ENCODE results near the gene TCF25.

DNA sequence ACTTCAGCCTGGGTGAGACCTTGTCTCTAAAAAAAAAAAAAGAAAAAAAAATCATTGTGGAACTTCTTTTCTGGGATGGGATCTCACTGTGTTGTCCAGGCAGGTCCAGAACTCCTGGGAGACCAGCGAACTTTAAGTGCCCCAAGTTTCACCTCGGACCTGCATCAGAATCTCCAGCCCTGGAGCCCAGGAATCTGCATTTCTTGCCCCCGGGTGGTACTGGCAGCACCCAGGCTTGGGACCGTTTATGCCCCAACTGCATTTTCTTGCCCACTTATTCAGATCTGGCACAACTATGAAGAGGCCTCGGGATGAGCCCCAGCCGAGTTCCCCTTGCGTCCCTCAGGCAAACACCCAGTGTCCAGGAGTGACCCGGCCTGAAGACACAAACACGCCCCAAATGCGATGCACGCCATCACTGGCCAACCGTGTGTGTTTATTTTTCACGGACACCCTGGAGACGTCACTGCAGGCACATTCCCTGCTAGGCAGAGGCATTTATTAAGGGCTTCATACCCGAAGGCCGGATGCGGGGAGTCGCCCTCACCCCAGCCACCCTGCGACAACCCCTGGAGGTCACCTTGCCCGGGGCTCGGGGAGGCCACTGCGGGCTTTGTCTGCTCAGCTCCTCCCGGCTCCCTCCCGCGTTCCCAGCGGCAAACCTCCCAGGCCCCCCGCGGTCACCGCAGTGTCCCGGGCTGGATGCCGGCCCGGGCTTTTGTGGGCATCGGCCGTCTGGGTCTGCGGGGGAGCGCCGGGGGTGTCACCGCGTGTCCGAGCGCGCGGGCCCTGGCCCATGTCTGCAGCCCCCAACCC, 45.8 kb upstream of the TCF25 start:
- TF ChIP-seq, protein P1, sequence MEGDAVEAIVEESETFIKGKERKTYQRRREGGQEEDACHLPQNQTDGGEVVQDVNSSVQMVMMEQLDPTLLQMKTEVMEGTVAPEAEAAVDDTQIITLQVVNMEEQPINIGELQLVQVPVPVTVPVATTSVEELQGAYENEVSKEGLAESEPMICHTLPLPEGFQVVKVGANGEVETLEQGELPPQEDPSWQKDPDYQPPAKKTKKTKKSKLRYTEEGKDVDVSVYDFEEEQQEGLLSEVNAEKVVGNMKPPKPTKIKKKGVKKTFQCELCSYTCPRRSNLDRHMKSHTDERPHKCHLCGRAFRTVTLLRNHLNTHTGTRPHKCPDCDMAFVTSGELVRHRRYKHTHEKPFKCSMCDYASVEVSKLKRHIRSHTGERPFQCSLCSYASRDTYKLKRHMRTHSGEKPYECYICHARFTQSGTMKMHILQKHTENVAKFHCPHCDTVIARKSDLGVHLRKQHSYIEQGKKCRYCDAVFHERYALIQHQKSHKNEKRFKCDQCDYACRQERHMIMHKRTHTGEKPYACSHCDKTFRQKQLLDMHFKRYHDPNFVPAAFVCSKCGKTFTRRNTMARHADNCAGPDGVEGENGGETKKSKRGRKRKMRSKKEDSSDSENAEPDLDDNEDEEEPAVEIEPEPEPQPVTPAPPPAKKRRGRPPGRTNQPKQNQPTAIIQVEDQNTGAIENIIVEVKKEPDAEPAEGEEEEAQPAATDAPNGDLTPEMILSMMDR (conservative IDR thresholded peaks at IDR 0.05; ENCODE audit: low read depth in 2 of 2), result no peak
- TF ChIP-seq EZH2 (IDR thresholded peaks at IDR 0.05; ENCODE audit: low read depth, unreplicated experiment), result no peak
- TF ChIP-seq EZH2phosphoT487 (IDR thresholded peaks at IDR 0.05; ENCODE audit: unreplicated experiment), result no peak
- no peak for TF ChIP-seq JUNB (IDR thresholded peaks at IDR 0.05; ENCODE audit: unreplicated experiment)
- no peak for TF ChIP-seq POLR2AphosphoS5 (IDR thresholded peaks at IDR 0.05; ENCODE audit: low read depth)
- 0 out of 2 replicates have a peak, but pooled peaks have one; percentile 20 for TF ChIP-seq CREB1 (CRISPR knock-in tag; IDR thresholded peaks at IDR 0.05; ENCODE audit: low read depth)
- TF ChIP-seq, protein P2, sequence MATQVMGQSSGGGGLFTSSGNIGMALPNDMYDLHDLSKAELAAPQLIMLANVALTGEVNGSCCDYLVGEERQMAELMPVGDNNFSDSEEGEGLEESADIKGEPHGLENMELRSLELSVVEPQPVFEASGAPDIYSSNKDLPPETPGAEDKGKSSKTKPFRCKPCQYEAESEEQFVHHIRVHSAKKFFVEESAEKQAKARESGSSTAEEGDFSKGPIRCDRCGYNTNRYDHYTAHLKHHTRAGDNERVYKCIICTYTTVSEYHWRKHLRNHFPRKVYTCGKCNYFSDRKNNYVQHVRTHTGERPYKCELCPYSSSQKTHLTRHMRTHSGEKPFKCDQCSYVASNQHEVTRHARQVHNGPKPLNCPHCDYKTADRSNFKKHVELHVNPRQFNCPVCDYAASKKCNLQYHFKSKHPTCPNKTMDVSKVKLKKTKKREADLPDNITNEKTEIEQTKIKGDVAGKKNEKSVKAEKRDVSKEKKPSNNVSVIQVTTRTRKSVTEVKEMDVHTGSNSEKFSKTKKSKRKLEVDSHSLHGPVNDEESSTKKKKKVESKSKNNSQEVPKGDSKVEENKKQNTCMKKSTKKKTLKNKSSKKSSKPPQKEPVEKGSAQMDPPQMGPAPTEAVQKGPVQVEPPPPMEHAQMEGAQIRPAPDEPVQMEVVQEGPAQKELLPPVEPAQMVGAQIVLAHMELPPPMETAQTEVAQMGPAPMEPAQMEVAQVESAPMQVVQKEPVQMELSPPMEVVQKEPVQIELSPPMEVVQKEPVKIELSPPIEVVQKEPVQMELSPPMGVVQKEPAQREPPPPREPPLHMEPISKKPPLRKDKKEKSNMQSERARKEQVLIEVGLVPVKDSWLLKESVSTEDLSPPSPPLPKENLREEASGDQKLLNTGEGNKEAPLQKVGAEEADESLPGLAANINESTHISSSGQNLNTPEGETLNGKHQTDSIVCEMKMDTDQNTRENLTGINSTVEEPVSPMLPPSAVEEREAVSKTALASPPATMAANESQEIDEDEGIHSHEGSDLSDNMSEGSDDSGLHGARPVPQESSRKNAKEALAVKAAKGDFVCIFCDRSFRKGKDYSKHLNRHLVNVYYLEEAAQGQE (IDR thresholded peaks at IDR 0.05; ENCODE audit: unreplicated experiment), result no peak
- TF ChIP-seq ZNF331 (CRISPR knock-in tag; IDR thresholded peaks at IDR 0.05; ENCODE audit: low read depth), result no peak
- TF ChIP-seq ZNF114 (CRISPR knock-in tag; IDR thresholded peaks at IDR 0.05), result no peak

Measured in GM23338 (cell line).